Stomach smooth muscle (tissue), 2 donors: ENCODE data around the gene APOM.
A peak's percentile ranks its signal among the peaks of the same experiment; 100 is the strongest.

ENCODE experiments used
- H3K27ac ChIP-seq: one replicate; pipeline ENCODE4 v1.7.0; 2013; ENCODE audit warnings: mild to moderate bottlenecking, low read length, inconsistent platforms
- H3K27me3 ChIP-seq, 2 donors: one replicate each; pipeline ENCODE4 v1.7.0; 2013; ENCODE audit warnings: low read length in 2 of 2; ENCODE audit not compliant: insufficient read depth in 2 of 2, control insufficient read depth in 1 of 2
- H3K36me3 ChIP-seq, 2 donors: one replicate each; pipeline ENCODE4 v1.7.0; 2013; ENCODE audit warnings: low read length in 2 of 2; ENCODE audit not compliant: control insufficient read depth in 2 of 2, insufficient read depth in 2 of 2
- H3K4me1 ChIP-seq: one replicate; pipeline ENCODE4 v1.7.0; 2013; ENCODE audit warnings: low read length; ENCODE audit not compliant: control insufficient read depth, insufficient read depth
- H3K4me3 ChIP-seq, 2 donors: one replicate each; pipeline ENCODE4 v1.7.0; 2013; ENCODE audit warnings: low read length in 2 of 2
- H3K9ac ChIP-seq, 2 donors: one replicate each; pipeline ENCODE4 v1.7.0; 2013; ENCODE audit warnings: low read length in 2 of 2, mild to moderate bottlenecking in 1 of 2
- H3K9me3 ChIP-seq, 2 donors: one replicate each; pipeline ENCODE4 v1.7.0; 2013; ENCODE audit warnings: low read length in 2 of 2; ENCODE audit not compliant: control insufficient read depth in 2 of 2
- donor health status: healthy.
- donor health status: Pancreatic carcinoma.

Gene APOM

GRCh38 chr6:31666337-31666965, 10.8 kb downstream of the APOM start:
- Histone ChIP-seq H3K4me3 (peak overlapping the region; percentile 93 to 95), H3K36me3 (peaks cover 34 to 49% of the 10 kb centered on the region in 2 donors), H3K27ac (peak overlapping the region; percentile 97), H3K9ac (peak overlapping the region; percentile 94 to 95), H3K4me1 (peaks cover 40% of the 10 kb centered on the region), H3K9me3 (no peaks in the 10 kb centered on the region), H3K27me3 (no peaks in the 10 kb centered on the region)

GRCh38 chr6:31669676-31670075, 14.0 kb downstream of the APOM start, which contains the start of gene LY6G5B:
LY6G5B (plus strand) TSS chr6:31669976; CDS start chr6:31670951, 975 bp downstream.
- Histone ChIP-seq H3K27ac (no peak within 1 kb of the TSS), H3K9ac (no peak within 1 kb of the TSS), H3K4me3 (no peak within 1 kb of the TSS), H3K27me3 (no peaks in the 10 kb centered on the region), H3K36me3 (peaks cover 47 to 53% of the 10 kb centered on the region in 2 donors), H3K9me3 (no peaks in the 10 kb centered on the region), H3K4me1 (peaks cover 18% of the 10 kb centered on the region)

GRCh38 chr6:31676322-31676903, 20.7 kb downstream of the APOM start:
- H3K9ac ChIP-seq = peak overlapping the region; percentile 21 to 25
- H3K27me3 ChIP-seq = no peaks in the 10 kb centered on the region
- H3K36me3 ChIP-seq = peaks cover 12 to 13% of the 10 kb centered on the region in 2 donors
- H3K4me3 ChIP-seq = no peak overlapping the region
- H3K9me3 ChIP-seq = no peaks in the 10 kb centered on the region
- peaks cover 14% of the 10 kb centered on the region for H3K4me1 ChIP-seq
- H3K27ac ChIP-seq = no peak overlapping the region

GRCh38 chr6:31676904-31677303, 21.2 kb downstream of the APOM start:
- H3K36me3 ChIP-seq = peaks cover 7 to 9% of the 10 kb centered on the region in 2 donors
- peak overlapping the region; percentile 21 to 25 for H3K9ac ChIP-seq
- H3K27ac ChIP-seq = no peak overlapping the region
- no peak overlapping the region for H3K4me3 ChIP-seq
- H3K9me3 ChIP-seq = no peaks in the 10 kb centered on the region
- H3K27me3 ChIP-seq = no peaks in the 10 kb centered on the region
- H3K4me1 ChIP-seq = peaks cover 17% of the 10 kb centered on the region

GRCh38 chr6:31677955-31678354, 22.3 kb downstream of the APOM start:
- H3K27ac ChIP-seq = no peak overlapping the region
- H3K36me3 ChIP-seq = peaks cover 2 to 3% of the 10 kb centered on the region in 2 donors
- no peak overlapping the region for H3K9ac ChIP-seq
- no peaks in the 10 kb centered on the region for H3K27me3 ChIP-seq
- no peak overlapping the region for H3K4me3 ChIP-seq
- H3K9me3 ChIP-seq = no peaks in the 10 kb centered on the region
- H3K4me1 ChIP-seq = peaks cover 17% of the 10 kb centered on the region

- H3K27ac ChIP-seq = peak within 1 kb of the TSS; percentile 55
- H3K36me3 ChIP-seq = peaks cover 0 to 4% of the 10 kb centered on the region in 2 donors
- no peaks in the 10 kb centered on the region for H3K9me3 ChIP-seq
- peaks cover 17% of the 10 kb centered on the region for H3K4me1 ChIP-seq
- H3K4me3 ChIP-seq = peak within 1 kb of the TSS; percentile 64 to 81
- no peaks in the 10 kb centered on the region for H3K27me3 ChIP-seq
- H3K9ac ChIP-seq = peak within 1 kb of the TSS; percentile 66 to 79
Measured at GRCh38 chr6:31680226-31681134, 24.8 kb downstream of the APOM start, which contains the start of gene LY6G5C. LY6G5C (minus strand) TSS chr6:31681067; CDS start chr6:31680373, 694 bp downstream.

GRCh38 chr6:31681135-31681671, 25.5 kb downstream of the APOM start:
- Histone ChIP-seq H3K27me3 (no peaks in the 10 kb centered on the region), H3K4me1 (peaks cover 17% of the 10 kb centered on the region), H3K4me3 (peak overlapping the region; percentile 64 to 81), H3K27ac (peak overlapping the region; percentile 55), H3K9me3 (no peaks in the 10 kb centered on the region), H3K9ac (peak overlapping the region; percentile 66 to 79), H3K36me3 (peaks cover 2 to 6% of the 10 kb centered on the region in 2 donors)

GRCh38 chr6:31683591-31683990, 27.9 kb downstream of the APOM start:
- Histone ChIP-seq H3K36me3 (peaks cover 24 to 25% of the 10 kb centered on the region in 2 donors), H3K9ac (no peak overlapping the region), H3K4me3 (peak overlapping the region in 1 of 2 donors; percentile 54), H3K27ac (no peak overlapping the region), H3K4me1 (peaks cover 17% of the 10 kb centered on the region), H3K27me3 (no peaks in the 10 kb centered on the region), H3K9me3 (no peaks in the 10 kb centered on the region)

- Histone ChIP-seq H3K4me3 (no peak overlapping the region), H3K27ac (no peak overlapping the region), H3K9me3 (no peaks in the 10 kb centered on the region), H3K27me3 (no peaks in the 10 kb centered on the region), H3K36me3 (peaks cover 51% of the 10 kb centered on the region in 2 donors), H3K9ac (no peak overlapping the region), H3K4me1 (peaks cover 2% of the 10 kb centered on the region)
Measured at GRCh38 chr6:31686483-31686882, 30.8 kb downstream of the APOM start.

- no peak overlapping the region for H3K4me3 ChIP-seq
- peaks cover 55 to 57% of the 10 kb centered on the region in 2 donors for H3K36me3 ChIP-seq
- no peak overlapping the region for H3K9ac ChIP-seq
- H3K9me3 ChIP-seq = no peaks in the 10 kb centered on the region
- H3K4me1 ChIP-seq = no peaks in the 10 kb centered on the region
- no peak overlapping the region for H3K27ac ChIP-seq
- H3K27me3 ChIP-seq = no peaks in the 10 kb centered on the region
Measured at GRCh38 chr6:31687321-31687720, 31.6 kb downstream of the APOM start.
